Astrocyte of the hippocampus (primary cell): ENCODE data around the gene CCNO.

Source experiments
- DNase-seq: peaks from one replicate; pipeline ENCODE4 v3.0.0; 2011; ENCODE audit warnings: low read depth, low spot score

The CCNO gene

GRCh38 chr5:55232985-55233928 is at the start of gene CCNO:
TSS of gene CCNO (minus strand) at chr5:55233608. CDS start at chr5:55233523, 85 bp downstream.
- DNase-seq: peak; percentile 89

DNA sequence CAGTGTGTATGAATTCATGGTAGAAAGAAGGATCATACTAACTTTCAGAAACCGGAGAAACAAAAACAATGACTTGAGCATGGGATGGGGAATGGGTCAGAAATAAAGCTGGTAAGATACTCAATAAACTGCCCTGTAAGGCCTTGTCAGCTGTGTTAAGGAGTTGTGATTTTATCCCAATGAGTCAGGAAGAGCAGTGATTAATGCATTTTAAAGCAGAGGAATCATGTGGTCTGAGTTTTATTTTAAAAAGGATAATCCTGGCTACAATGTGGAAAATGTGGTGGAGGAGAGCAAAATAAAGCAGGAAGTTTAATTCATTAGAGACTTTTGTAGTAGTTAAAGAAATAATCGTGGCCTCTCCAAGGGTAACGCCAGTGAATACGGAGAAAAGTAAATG is 45.4 kb upstream of the CCNO start:
- DNase-seq: peak; percentile 74

- peak; percentile 44 for DNase-seq
These were observed 43.4 kb upstream of the CCNO start for GRCh38 chr5:55276771-55277170.

DNA sequence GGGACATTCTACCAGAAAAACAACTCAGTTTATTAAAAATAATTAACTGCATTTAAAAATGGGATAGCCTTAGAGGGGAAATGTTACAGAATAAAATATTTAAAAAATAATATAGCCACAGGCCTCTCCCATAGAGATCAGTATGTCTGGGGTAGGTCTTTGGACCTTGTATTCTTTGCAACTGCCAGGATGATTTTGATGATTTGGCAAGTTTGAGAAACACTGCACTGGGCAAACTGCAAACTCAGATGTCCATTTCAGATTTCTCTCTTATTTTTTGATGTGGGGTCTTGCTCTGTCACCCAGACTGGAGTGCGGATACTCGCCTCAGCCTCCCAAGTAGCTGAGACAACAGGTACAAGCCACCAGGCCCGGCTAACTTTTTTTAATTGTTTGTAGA is 24.9 kb upstream of the CCNO start:
- DNase-seq: no peak

GRCh38 chr5:55254802-55255201 is 21.4 kb upstream of the CCNO start:
- DNase-seq: no peak

GRCh38 chr5:55250064-55250463 is 16.7 kb upstream of the CCNO start:
- no peak for DNase-seq

- no peak for DNase-seq
These were observed 8.3 kb upstream of the CCNO start for GRCh38 chr5:55241746-55242145.

- DNase-seq: no peak
These were observed 3.4 kb upstream of the CCNO start for GRCh38 chr5:55236800-55237199.

DNA sequence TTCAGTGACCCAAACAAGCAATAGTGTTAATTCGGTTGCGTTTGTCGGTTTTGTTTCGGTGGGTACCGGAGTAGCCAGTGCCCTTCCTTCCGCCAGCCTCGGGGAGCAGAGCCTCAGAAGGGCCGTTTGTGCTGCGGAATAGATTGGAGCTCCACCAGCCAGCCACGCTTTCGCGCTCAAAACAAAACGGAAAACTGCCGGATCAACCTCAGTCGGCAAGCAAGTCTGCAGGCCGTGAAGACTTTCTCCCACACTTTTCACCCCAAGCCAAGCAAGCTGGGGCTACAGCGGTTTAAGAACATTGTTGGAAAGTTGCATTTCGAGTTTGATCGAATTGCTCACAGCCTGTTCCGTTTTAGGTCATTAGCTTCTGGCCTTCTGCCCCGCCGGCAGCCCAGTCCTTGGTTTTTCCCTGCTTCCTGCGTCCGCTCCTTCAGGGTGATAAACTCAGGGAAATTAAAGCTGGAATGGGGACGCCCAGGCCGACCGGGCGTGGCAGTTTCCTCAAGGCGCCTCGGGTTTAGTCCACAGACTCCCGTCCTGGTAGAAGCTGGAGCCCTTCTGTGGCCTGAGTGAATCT is 803 bp upstream of the CCNO start:
- peak; percentile 54 for DNase-seq

GRCh38 chr5:55232271-55232984 is 980 bp downstream of the CCNO start:
- DNase-seq: peak; percentile 55

DNA sequence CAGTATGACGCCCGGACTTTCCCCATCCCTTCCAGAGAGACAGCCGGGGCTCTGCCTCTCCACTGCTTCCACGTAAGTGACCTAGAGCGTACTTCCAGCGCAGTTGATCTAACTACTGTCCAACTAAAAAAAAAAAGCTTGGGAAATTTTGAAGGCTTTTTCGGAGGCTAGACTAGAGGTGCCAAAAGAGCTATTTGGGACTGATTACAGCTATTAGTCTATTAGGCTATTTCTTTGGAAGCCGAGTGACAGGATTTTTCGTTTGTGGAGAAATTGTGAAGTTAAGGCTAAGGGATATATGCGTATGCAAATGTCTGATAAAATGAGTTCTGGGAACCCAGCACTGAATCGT is 1.5 kb downstream of the CCNO start:
- DNase-seq: no peak

- DNase-seq: peak; percentile 48
These were observed 2.1 kb downstream of the CCNO start for GRCh38 chr5:55231029-55231918.

- no peak for DNase-seq
These were observed 3.2 kb downstream of the CCNO start for GRCh38 chr5:55230086-55230629.

GRCh38 chr5:55227664-55228430 is 5.6 kb downstream of the CCNO start:
- no peak for DNase-seq

- DNase-seq: peak; percentile 72
These were observed 6.3 kb downstream of the CCNO start, which contains the start of gene MCIDAS for GRCh38 chr5:55226934-55227663. TSS of gene MCIDAS (minus strand) at chr5:55227315. CDS start at chr5:55227138, 177 bp downstream.

DNA sequence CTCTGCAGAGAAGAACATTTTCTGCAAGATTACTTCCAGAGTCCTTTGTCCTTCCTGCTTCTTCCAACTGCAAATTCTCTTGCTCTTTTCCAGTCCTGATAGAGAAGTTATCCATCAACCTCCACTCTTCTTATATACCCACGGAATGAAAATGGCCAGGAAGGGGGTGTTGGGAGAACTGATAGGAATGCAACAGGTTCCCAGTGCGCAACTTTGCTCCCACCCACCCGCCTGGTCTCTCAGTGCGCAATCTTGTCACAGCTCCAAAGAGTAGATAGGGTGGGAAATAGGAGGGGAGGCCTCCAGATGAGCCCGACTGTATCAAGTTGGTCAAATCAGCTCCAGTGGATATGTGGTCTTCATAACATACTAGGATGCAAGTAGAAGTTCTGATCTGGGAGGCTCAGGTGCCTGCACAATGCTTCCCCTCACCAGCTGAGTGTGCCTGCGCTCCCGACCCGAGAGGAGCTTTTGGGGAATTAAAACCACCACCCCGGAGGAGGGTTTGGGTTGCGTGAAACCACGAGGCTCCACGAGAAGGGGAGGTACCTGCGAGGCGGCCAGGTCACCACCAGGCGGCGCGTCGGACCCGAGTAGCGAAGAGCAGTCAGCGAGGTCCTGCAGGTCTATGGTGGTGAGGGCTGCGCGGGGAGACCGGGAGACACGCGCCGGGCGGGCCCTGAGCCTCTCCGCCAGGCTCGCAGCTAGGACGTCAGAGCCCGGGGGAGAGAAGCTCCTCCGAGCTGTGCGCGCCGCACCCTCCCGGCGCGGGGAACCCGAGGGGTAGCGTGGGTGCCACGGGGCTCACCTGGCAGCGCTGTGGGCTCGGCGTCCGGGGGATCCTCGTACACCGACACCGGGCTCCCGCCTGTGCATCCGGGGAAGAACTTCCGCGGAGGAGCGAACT is 7.1 kb downstream of the CCNO start:
- peak; percentile 68 for DNase-seq

GRCh38 chr5:55225346-55225745 is 8.1 kb downstream of the CCNO start:
- no peak for DNase-seq

- DNase-seq: no peak
These were observed 9.6 kb downstream of the CCNO start for GRCh38 chr5:55223812-55224240.
